Activated CD4-positive, CD25-positive, alpha-beta regulatory T cell treated with anti-CD3 and anti-CD28 coated beads, Interleukin-2, amount 50 U/mL, for 24 hours (primary cell): Measurements from ENCODE around the gene MYCBP2.
"Not testable (repeated sequence)": the region's sequence is repeated elsewhere in the genome, so short reads cannot be mapped to it uniquely, and the experiment has no call there.

Source experiments
- ATAC-seq, 2 donors: fragments of 150-1000 bp; cut with Tn5 transposase; one replicate each; pipeline ENCODE4 v1.10.0; 2021; ENCODE audit warnings: mild to moderate bottlenecking in 1 of 2, moderate library complexity in 1 of 2

The MYCBP2 gene

DNA sequence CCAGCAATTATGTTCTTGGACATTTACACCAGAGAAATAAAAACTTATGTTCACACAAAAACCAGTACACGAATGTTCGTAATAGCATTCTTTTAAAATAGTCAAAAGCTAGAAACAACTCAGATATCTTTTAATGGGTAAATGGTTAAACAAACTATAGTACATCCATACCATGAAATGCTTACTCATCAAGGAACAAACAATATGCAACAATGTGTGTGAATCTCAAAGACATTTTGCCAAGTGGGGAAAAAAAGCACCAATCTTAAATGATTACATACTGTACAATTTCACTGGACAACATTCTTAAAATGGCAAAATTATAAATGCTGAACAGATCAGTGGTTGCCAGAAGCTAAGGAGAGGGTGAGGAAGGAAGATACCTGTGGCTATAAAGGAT is 36.6 kb downstream of the MYCBP2 start:
- no peak for ATAC-seq

DNA sequence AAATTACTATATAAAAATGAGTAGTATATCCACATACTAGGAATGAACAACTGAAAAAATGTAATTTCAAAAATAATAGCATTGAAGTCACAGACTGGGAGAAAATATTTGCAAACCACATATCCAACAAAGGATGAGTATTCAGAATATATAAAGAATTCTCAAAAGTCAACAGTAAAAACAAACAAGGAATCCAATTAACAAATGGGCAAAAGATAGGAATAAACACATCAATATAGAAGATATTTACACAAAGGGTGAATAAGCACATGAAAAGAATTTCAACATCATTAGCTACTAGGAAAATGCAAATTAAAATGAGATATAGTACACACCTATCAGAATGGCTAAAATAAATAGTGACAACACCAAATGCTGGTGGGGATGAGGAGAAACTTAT is 37.0 kb downstream of the MYCBP2 start:
- no peak for ATAC-seq

DNA sequence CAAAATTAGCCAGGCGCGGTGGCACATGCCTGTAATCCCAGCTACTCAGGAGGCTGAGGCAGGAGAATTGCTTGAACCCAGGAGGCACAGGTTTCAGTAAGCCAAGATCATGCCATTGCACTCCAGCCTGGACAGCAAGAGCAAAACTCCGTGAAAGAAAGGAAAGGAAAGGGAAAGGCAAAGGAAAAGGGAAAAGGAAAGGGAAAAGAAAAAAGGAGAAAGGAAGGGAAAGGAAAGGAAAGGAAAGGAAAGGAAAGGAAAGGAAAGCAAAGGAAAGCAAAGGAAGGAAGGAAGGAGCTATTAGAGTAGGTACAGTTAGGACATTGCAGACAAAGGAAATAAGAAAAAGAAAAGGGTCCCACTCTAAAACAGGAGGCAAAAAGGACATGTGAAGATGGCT is 41.3 kb downstream of the MYCBP2 start:
- ATAC-seq: not testable (repeated sequence)

DNA sequence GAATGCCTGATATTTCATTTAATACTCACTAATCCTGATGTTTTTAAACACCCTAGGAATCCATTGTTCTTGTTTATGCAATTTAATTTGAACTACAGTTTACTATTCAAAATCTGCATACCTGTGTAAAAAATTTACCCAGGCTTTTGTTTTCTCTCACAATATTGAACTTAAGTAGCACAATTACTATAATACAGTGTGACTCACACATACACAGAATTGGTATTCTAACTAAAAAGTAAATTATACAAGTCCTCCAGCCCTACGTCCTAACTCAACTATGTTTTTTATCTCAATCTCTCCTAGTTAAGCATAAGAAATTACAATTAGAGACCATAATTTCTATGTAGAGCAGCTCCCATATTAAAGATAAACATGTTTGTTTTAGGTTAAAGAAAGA is 41.8 kb downstream of the MYCBP2 start:
- peak; percentile 51 to 66 for ATAC-seq

DNA sequence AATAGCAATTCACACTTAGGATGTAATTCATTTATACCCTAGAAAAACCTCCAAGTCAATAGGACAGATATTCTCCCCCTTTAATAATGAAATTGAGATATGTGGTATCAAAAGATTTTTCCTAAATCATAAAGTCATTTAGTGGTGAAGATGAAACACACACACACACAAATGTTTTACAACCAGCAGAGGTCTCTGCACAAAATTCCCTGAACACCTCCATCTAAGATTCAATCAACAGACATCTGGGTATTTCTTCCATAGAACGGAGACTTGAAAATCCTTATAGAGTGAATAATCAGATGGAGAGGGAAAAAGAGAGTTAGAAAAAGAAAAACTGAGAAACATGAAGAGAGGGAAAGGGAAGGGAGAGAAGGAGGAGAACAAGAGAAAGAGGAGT is 52.8 kb downstream of the MYCBP2 start:
- no peak for ATAC-seq

DNA sequence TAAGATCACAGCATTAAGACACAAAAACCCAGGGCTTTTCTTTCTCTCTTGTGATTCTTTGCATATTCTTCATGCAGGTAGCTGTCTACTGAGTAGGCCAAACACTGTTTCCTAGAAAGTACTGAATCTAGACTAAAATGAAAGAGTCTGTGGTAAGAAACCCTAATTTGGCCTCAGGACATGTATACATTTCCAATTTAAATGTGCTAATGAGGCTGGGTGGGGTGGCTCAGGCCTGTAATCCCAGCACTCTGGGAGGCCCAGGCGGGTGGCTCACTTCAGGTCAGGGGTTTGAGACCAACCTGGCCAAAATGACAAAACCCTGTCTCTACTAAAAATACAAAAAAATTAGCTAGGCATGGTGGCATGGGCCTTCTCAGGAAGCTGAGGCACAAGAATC is 57.8 kb downstream of the MYCBP2 start:
- ATAC-seq: no peak

DNA sequence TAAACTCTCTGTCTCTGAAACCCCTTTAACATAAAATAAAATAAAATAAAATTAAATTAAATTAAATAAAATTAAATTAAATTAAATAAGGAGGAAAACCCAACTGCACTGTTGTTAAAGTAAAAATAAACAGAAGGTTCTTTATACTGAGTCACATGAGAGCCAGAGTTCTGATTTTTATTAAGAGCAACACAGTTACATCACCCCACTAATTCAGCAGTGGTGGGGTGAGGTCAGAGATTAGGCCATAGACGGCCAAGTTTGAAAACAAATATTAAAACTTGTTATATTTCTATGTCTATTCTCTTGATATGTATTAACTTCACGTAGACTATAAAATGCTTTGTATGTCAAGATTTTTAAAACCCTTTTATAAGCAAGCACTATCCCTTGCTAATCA is 59.5 kb downstream of the MYCBP2 start:
- no peak for ATAC-seq

DNA sequence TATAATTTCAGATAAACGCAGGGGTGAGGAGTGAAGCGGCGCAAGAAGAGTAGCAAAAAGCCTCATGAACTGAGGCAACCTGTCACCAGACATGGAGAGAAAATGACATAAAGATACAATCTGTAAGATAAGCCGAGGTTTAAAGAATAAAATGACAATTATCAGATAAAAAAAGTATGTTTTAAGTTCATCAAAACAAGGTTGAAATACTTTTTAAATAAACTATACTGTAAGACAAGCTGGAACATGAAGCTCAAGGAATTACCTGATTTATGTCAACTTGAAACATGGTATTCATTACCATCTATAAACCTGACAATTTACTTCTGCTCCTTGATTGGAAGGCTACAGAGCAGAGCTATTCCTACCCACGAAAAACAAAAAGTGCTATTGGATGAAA is 61.6 kb downstream of the MYCBP2 start:
- no peak for ATAC-seq

DNA sequence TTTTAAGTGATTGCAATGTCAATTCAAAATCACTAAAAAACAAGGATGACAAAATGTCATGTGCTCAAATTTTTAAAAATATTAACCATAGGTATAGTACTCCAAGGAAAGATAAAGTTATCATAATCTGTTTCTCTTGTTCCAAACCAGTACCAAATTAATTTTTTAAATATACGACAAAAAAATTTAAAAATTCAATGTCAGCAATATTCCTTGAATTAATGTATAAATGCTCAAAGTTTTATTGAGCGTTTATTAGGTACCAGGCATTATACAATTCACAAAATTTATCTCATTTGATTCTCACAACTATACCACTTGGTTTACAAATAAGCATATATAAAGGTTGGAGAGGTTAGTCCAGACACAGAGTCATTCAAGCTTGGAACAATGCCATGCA is 64.7 kb downstream of the MYCBP2 start:
- ATAC-seq: no peak

DNA sequence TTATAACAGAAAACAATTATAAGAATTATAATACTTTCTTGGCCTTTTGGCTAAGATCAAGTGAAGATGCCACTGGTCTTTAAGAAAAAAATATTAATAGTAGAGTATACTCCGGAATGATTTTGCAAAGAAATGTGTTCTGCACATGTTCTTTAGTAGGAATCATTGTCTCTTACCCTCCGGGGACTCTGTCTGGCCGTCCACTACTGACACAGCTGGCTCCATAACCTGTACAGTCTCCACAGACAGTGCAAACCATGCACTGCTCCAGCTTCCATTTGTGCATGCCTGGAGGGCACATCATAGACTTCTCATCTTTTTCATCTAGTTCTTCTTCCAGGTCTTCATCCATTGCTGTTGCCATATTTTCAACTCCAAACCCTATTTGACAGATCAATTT is 75.9 kb downstream of the MYCBP2 start:
- no peak for ATAC-seq

DNA sequence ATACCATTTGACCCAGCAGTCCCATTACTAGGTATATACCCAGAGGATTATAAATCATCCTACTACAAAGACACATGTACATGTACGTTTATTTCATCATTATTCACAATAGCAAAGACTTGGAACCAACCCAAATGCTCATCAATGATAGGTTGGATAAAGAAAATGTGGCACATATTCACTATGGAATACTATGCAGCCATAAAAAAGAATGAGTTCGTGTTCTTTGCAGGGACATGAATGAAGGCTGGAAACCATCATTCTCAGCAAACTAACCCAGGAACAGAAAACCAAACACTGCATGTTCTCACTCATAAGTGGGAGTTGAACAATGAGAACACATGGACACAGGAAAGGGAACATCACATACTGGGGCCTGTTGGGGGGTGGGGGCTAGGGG is 81.7 kb downstream of the MYCBP2 start:
- ATAC-seq: not testable (repeated sequence)

DNA sequence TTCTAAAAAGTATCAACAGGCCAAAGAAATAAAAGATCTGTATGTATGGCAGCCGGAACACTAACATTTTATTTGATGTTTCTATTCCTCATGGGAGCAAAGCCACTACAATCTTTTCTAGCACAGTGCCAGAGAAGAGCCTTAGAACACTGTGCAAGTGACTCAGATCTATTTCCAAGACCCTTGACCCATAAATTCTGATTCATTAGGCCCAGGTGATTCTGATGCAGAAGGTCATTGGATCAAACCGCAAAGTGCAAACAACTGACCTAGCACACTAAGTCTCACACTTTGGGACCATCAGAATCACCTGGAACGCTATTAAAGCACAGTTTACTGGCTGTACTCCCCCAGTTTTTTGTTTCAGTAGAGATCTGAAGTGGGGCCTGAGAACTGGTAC is 87.6 kb downstream of the MYCBP2 start:
- ATAC-seq: no peak

DNA sequence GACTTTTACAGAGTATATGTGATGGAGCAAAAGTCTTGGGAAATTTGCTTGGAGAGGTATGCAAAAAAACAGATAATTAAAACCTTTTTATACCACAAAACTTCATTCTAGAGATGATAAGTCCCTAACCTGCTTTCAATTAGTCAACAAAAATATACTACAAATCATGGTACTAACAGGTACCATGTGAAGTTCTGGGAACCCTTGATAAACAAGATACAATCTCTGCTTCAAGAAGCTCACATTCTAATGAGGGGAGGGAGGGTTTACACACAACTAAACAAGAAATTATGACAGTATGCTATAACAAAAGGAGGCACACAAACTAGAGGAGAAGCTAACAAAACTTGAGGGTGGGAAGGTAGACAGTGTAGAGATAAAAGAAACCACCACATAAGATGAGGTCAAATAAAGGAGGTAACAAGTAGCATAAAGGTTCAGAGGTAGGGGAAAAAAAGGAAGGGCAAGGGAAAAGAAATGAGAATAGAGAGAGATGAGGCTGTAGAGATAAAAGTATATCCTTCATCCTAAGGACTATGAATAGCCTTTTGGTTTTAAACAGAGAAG is 91.4 kb downstream of the MYCBP2 start:
- ATAC-seq: peak in 1 of 2 donors; percentile 27

DNA sequence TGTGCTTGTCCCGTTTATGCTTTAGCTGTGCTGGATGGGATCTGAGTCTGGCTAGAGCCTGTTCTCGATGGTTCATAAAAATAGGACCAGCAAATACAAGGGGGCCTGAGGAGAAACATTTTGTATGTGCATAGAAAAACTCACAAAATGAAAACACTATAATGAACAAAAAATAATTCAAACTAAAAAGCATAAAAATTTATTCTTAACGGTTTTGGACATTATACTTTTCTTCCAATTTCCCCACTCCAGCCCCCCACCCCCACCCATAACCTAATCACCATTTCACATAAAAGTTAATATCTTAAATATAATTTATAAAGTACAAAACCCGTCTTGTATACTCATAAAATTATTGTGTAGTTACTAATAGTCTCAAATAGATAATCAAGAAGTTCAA is 93.7 kb downstream of the MYCBP2 start:
- no peak for ATAC-seq

DNA sequence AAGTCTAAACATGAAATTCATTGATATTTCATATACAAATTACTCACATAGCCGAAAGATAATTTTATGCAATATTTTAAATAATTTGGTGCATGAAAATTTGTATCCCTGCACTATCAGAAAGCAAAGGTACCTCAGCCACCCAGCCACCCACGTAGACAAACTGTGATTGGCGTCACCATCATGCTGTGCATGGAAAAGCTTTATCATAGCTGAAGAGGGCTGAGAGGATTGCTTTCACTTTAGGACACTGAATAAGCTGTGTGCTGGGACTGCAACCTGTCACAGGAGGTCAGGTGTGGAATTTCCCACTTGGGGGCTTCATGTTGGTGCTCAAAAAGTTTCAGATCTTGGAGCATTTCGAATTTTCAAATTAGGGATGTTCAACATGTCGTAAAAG is 96.3 kb downstream of the MYCBP2 start:
- peak; percentile 48 to 62 for ATAC-seq

DNA sequence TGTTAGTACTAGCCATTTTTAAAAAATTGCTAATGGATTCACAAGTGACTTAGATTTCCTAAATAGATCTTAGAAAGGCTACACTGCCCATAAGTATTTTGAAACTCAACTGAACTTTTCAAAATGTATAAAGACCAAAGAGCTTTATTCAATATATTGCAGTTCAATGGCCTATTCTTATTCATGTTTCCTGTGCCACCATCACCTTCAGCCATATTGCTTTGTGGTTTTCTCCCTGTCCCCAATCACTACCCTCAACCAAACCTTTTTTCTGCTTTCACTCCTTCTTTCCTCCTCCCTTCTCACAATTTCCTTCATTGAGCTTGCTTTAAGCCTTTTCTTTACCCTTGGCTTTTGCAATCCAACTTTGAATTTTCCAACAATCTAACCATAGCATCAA is 100.9 kb downstream of the MYCBP2 start:
- no peak for ATAC-seq

DNA sequence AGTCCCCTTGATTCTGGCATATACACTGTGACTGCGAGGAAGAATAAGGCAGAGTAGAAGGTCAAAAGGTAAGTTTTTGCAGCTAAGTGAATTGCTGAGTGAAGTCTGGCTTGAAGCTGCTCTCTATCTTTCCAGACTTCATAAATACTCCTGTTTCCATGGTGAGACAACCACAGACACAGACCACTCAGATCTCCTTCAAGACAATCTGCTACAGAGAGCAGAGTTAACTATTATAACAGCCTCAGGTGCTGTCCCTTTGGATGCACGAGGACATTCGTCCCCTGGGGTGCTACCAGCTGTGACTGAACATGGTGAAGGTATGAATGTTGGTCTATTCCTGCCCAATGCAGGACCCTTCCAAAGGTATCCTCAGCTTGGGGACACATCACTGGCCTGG is 104.0 kb downstream of the MYCBP2 start:
- ATAC-seq: no peak

DNA sequence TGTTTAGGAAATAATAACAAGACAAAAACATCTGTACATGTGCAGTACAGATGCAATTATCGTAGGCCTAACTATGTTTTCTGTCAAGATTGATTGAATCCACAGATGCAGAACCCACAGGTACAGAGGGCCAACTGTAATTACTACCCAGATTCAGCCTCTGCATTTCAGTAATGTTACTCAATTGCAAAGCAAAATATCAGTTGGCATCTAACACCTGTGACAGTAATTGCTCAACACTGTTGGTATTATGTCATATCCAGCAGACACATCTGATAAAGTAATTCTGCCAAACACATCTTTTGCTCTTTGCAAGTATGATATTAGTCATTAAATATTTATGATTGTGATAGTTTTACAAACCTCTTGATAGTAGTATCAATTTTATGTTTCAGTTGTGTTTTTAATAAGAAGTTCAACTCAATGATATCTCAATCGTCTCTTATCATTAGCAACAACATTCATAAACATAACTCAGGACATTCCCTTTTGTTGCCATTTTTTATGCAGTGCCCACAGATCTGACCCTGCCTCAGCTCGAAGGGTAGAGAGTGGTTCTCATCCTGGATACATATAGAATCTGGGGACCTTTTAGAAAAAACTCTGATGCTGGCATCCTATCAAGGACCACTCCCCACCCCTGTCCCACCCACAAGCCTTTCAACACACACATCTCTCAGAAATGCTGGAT is 104.7 kb downstream of the MYCBP2 start:
- ATAC-seq: peak; percentile 78 to 84

DNA sequence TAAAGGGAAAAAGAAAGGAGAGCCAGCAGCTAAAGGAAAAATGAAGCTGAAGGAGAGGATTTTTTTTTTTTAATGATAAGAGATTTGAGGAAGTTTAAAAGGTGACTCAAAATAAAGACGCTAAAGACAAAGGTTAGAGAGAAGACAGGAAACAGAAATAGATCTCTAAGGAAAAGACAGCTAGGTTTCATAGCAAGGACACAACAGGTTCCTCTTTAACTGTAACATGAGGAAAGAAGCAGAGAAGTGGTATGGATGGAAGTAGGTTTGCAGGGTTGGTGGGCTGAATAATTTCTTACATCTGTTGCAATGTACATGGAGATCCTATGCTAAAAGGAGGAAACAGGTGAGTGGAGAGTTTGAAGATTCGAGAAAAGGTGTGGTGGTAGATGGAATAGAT is 107.5 kb downstream of the MYCBP2 start:
- no peak for ATAC-seq

DNA sequence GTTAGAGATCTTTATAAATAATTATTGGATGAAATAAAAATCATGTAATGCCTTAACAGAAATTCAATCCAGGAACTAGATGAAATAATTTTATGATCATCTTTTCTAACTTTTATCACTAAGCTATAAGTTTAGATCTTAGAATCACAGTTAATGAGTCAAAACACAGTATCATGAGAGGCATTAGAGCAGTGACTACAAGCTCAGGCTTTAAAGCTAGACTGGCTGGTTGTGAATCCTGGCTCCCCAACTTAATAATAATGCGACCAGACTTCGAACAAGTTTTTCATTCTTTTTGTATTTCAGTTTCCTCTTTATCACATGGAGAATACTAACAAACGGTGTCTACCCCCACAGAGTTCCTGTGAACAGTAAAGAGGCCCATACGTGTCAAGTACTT is 108.6 kb downstream of the MYCBP2 start:
- ATAC-seq: no peak

DNA sequence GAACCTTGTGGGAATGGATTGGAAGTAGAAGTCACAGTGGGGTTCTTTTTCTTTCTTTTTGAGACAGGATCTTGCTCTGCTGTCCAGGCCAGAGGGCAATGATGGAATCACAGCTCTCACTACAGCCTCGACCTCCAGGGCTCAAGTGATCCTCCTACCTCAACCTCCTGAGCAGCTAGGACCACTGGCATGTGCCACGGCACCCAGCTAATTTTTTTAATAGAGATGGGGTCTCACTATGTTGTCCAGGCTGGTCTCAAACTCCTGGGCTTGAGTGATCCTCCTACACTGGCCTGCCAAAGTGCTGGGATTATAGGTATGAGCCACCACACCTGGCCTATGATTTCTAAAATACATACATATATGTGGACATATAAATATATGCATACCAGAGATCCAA is 111.4 kb downstream of the MYCBP2 start:
- no peak for ATAC-seq

DNA sequence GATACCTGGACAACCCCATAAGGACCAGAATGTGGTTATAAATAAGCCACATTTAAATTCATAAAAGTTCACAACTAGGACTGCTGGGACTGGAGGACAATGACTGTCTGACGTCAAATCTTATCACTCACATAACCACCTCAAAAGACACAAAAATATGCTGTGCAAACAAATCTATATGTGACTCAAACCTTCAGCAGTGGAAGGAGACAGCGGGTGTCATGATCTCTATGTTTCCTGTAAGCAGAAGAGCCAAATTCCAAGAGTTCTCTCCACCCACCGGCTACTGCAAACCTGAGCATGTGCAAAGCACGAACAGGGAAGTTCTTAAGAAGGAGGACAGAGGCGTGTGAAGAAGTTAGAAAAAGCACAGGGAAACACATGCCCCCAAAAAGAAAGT is 113.2 kb downstream of the MYCBP2 start:
- peak; percentile 41 to 68 for ATAC-seq

DNA sequence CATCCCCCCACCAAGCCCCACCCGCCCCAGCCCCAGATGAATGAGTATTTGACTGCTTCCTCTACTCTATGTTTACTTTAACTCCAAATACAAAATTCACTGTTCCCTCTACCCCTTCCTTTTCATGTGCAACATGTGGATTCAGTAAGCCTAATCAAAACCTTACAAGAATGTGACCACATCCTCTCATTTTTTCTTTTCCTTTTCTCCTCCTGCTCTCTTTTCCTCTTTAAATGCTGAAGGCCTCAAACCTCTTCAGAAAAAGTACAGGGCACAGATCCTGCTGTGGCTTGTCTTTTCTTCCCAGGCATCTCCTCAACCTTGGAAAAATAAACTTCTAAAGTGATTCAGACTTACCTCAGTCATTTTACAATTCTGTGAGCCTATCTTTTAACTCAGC is 119.0 kb downstream of the MYCBP2 start:
- no peak for ATAC-seq

DNA sequence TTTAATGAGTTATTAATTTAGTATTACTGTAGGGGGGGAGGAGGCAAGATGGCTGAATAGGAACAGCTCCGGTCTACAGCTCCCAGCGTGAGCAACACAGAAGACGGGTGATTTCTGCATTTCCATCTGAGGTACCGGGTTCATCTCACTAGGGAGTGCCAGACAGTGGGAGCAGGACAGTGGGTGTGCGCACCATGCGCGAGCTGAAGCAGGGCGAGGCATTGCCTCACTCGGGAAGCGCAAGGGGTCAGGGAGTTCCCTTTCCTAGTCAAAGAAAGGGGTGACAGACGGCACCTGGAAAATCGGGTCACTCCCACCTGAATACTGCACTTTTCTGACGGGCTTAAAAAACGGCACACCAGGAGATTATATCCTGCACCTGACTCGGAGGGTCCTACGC is 127.9 kb downstream of the MYCBP2 start:
- not testable (repeated sequence) for ATAC-seq

DNA sequence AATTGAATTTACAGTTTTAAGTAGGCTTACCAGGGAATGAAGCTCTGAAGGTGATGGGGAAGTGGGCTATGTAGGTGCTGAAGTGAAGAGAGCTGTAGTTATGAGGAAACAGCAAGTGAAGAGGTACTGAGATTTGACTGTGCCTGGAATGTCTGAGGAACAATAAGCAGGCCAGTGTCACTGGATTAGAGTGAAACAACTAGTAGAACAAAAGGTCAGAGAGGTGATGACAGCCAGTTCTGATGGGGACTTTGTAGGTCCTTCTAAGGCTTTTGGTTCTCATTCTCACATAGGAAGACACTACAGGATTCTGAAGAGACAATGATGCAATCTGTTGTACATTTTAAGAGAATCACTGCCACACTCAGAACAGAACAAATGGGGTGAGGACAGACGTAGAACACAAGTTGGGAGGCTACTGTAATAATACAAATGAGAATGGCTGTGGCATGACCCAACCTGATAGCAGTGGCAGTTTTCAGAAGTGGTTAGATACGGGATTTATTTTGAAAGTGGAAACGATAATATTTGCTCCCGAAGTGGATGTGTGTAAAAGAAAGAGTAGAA is 130.8 kb downstream of the MYCBP2 start:
- no peak for ATAC-seq
